Liver (tissue), 9 donors: Measurements from ENCODE around the gene CAV2. TPM values are rescaled to one million over a fixed set of nuclear protein-coding genes. Genes with fewer than 3 reads are reported as not detected.

ENCODE experiments used
- DNase-seq: peaks from one replicate; pipeline ENCODE4 v3.0.0-alpha.2; 2017; ENCODE audit warnings: low spot score
- H3K27ac ChIP-seq, 2 donors: one replicate each; pipeline ENCODE4 v1.7.0; 2013; ENCODE audit warnings: inconsistent platforms in 2 of 2, low read length in 2 of 2, control low read depth in 1 of 2, low read depth in 1 of 2, mild to moderate bottlenecking in 1 of 2
- H3K27me3 ChIP-seq, 4 donors: one replicate each; pipeline versions ENCODE4 v1.6.1 to v1.7.0; 2013; ENCODE audit warnings: low read length in 3 of 4, inconsistent platforms in 1 of 4, mild to moderate bottlenecking in 1 of 4, moderate library complexity in 1 of 4; ENCODE audit not compliant: control insufficient read depth in 4 of 4, insufficient read depth in 4 of 4
- H3K36me3 ChIP-seq, 4 donors: one replicate each; pipeline versions ENCODE4 v1.6.1 to v1.7.0; 2013; ENCODE audit warnings: low read length in 3 of 4, mild to moderate bottlenecking in 3 of 4, low read depth in 1 of 4, moderate library complexity in 1 of 4; ENCODE audit not compliant: control insufficient read depth in 4 of 4, insufficient read depth in 3 of 4
- H3K4me1 ChIP-seq, 4 donors: one replicate each; pipeline versions ENCODE4 v1.6.1 to v1.7.0; 2013; ENCODE audit warnings: low read length in 3 of 4, mild to moderate bottlenecking in 3 of 4, moderate library complexity in 1 of 4; ENCODE audit not compliant: control insufficient read depth in 4 of 4, insufficient read depth in 4 of 4
- H3K4me3 ChIP-seq, 3 donors: one replicate each; pipeline versions ENCODE4 v1.6.1 to v1.7.0; 2013; ENCODE audit warnings: low read length in 3 of 3, control low read depth in 1 of 3, low read depth in 1 of 3, mild to moderate bottlenecking in 1 of 3
- H3K9ac ChIP-seq, 2 donors: one replicate each; pipeline ENCODE4 v1.7.0; 2013; ENCODE audit warnings: low read length in 2 of 2, mild to moderate bottlenecking in 2 of 2, moderate library complexity in 2 of 2, control low read depth in 1 of 2, low read depth in 1 of 2
- H3K9me3 ChIP-seq, 4 donors: one replicate each; pipeline versions ENCODE4 v1.6.1 to v1.7.0; 2013; ENCODE audit warnings: low read length in 3 of 4; ENCODE audit not compliant: control insufficient read depth in 4 of 4
- ATF3 ChIP-seq: IDR thresholded peaks from 2 replicates; pipeline ENCODE4 v1.6.1; 2016; ENCODE audit warnings: antibody characterized with exemption
- CTCF ChIP-seq: fragments of 150-350 bp; IDR thresholded peaks from 2 replicates; pipeline ENCODE4 v1.5.1; 2017; ENCODE audit warnings: improper control_type of control experiment, low read depth, low read length; ENCODE audit not compliant: missing input control
- FOXA1 ChIP-seq: IDR thresholded peaks from 2 replicates; pipeline ENCODE4 v1.6.1; 2016; ENCODE audit warnings: antibody characterized with exemption
- FOXA2 ChIP-seq: IDR thresholded peaks from 2 replicates; pipeline ENCODE4 v1.6.1; 2016; ENCODE audit warnings: antibody characterized with exemption
- GABPA ChIP-seq, 2 donors: IDR thresholded peaks in 1 of 2; conservative IDR thresholded peaks in 1 of 2; 2 replicates each; pipeline ENCODE4 v1.6.1; 2016; ENCODE audit warnings: antibody characterized with exemption in 2 of 2, mild to moderate bottlenecking in 1 of 2, moderate library complexity in 1 of 2
- HNF4A ChIP-seq, 2 donors: conservative IDR thresholded peaks; 2 replicates each; pipeline ENCODE4 v1.6.1; 2016; ENCODE audit warnings: antibody characterized with exemption in 2 of 2, mild to moderate bottlenecking in 2 of 2
- HNF4G ChIP-seq: IDR thresholded peaks from 2 replicates; pipeline ENCODE4 v1.6.1; 2016; ENCODE audit warnings: antibody characterized with exemption
- JUND ChIP-seq, 2 donors: IDR thresholded peaks; 2 replicates each; pipeline ENCODE4 v1.6.1; 2016; ENCODE audit warnings: antibody characterized with exemption in 2 of 2
- NR2F2 ChIP-seq: IDR thresholded peaks from 2 replicates; pipeline ENCODE4 v1.6.1; 2016; ENCODE audit warnings: antibody characterized with exemption
- RAD21 ChIP-seq, 2 donors: IDR thresholded peaks; 2 replicates each; pipeline ENCODE4 v1.6.1; 2016; ENCODE audit warnings: antibody characterized with exemption in 2 of 2, mild to moderate bottlenecking in 2 of 2
- REST ChIP-seq: IDR thresholded peaks from 2 replicates; pipeline ENCODE4 v1.6.1; 2016; ENCODE audit warnings: antibody characterized with exemption, mild to moderate bottlenecking
- RXRA ChIP-seq, 2 donors: IDR thresholded peaks; 2 replicates each; pipeline ENCODE4 v1.6.1; 2017 to 2018; ENCODE audit warnings: antibody characterized with exemption in 2 of 2, mild to moderate bottlenecking in 1 of 2
- SP1 ChIP-seq: IDR thresholded peaks from 2 replicates; pipeline ENCODE4 v1.6.1; 2018; ENCODE audit warnings: antibody characterized with exemption, mild to moderate bottlenecking
- YY1 ChIP-seq: IDR thresholded peaks from 2 replicates; pipeline ENCODE4 v1.6.1; 2016; ENCODE audit warnings: antibody characterized with exemption, mild to moderate bottlenecking
- WGBS: extraction: QIAGEN DNeasy Blood & Tissue Kit; methylation state at CpG from one replicate; pipeline ENCODE4 v1.1.7; 2013; 5-methylcytosine and 5-hydroxymethylcytosine counted together
- polyA plus RNA-seq, 2 donors: library from polyadenylated mRNA; stranded (reverse) in 1 of 2; unstranded in 1 of 2; fragments of 200-250 nt in 1 of 2; fragments of >200 nt in 1 of 2; fragmentation: Nextera tagmentation in 1 of 2; extraction: Ambion mirVana in 1 of 2; gene quantifications; one replicate each; pipeline versions ENCODE4 v1.2.1 to v1.2.3, GENCODE V29; 2013 to 2015
- total RNA-seq, 2 donors: library from RNA; depleted of rRNA; stranded (reverse); fragments of >200 nt; gene quantifications; one replicate each; pipeline ENCODE4 v1.2.3, GENCODE V29; 2014
- TF ChIP-seq, protein P1 (sequence below): IDR thresholded peaks from 2 replicates; pipeline ENCODE4 v1.6.1; 2016; ENCODE audit warnings: antibody characterized with exemption
- donor health status: healthy.
- donor health status: healthy.
- donor health status: healthy.
- donor health status: healthy.
- donor health status: healthy.

The CAV2 gene
- total and polyA plus RNA-seq, 4 donors, result 6.8 to 29.7 (median 19.9) TPM

- H3K27me3 ChIP-seq, result no peaks in the 10 kb centered on the region
- H3K4me3 ChIP-seq, result no peak overlapping the region
- H3K27ac ChIP-seq, result no peak overlapping the region
- TF ChIP-seq CTCF (no peak), SP1 (no peak), REST (no peak), RXRA (IDR thresholded peaks at IDR 0.05) (no peak), FOXA1 (no peak), RAD21 (IDR thresholded peaks at IDR 0.05) (no peak), JUND (IDR thresholded peaks at IDR 0.05) (no peak), NR2F2 (no peak), GABPA (IDR thresholded peaks at IDR 0.05 in 1 of 2, conservative IDR thresholded peaks at IDR 0.05 in 1 of 2) (no peak), YY1 (no peak), FOXA2 (no peak), ATF3 (no peak), HNF4A (conservative IDR thresholded peaks at IDR 0.05) (no peak), HNF4G (no peak)
- TF ChIP-seq, protein P1, sequence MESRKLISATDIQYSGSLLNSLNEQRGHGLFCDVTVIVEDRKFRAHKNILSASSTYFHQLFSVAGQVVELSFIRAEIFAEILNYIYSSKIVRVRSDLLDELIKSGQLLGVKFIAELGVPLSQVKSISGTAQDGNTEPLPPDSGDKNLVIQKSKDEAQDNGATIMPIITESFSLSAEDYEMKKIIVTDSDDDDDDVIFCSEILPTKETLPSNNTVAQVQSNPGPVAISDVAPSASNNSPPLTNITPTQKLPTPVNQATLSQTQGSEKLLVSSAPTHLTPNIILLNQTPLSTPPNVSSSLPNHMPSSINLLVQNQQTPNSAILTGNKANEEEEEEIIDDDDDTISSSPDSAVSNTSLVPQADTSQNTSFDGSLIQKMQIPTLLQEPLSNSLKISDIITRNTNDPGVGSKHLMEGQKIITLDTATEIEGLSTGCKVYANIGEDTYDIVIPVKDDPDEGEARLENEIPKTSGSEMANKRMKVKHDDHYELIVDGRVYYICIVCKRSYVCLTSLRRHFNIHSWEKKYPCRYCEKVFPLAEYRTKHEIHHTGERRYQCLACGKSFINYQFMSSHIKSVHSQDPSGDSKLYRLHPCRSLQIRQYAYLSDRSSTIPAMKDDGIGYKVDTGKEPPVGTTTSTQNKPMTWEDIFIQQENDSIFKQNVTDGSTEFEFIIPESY, result no peak
- DNase-seq, result no peak
- no peak overlapping the region for H3K9ac ChIP-seq
- peaks cover 0 to 7% (median 1%) of the 10 kb centered on the region in 4 donors for H3K36me3 ChIP-seq
- H3K4me1 ChIP-seq, result peaks cover 0 to 22% (median 11%) of the 10 kb centered on the region in 4 donors
- H3K9me3 ChIP-seq, result no peaks in the 10 kb centered on the region
- 70% methylated on average over 2 of the region's 2 CpGs for WGBS
Measured at GRCh38 chr7:116505278-116505677, 5.7 kb downstream of the CAV2 start.

GRCh38 chr7:116505823-116506222, 6.3 kb downstream of the CAV2 start:
- WGBS, result 82% methylated on average over 3 of the region's 3 CpGs

More at GRCh38 chr7:116505823-116506222, 6.3 kb downstream of the CAV2 start:
- TF ChIP-seq NR2F2 (no peak), HNF4A (conservative IDR thresholded peaks at IDR 0.05) (no peak), HNF4G (no peak), CTCF (no peak), RXRA (IDR thresholded peaks at IDR 0.05) (no peak), JUND (IDR thresholded peaks at IDR 0.05) (no peak)
- Histone ChIP-seq H3K27ac (no peak overlapping the region), H3K4me1 (peaks cover 0 to 17% (median 8%) of the 10 kb centered on the region in 4 donors), H3K4me3 (no peak overlapping the region), H3K27me3 (no peaks in the 10 kb centered on the region), H3K9ac (no peak overlapping the region), H3K9me3 (no peaks in the 10 kb centered on the region), H3K36me3 (peaks cover 0 to 7% (median 1%) of the 10 kb centered on the region in 4 donors)
- DNase-seq, result no peak
